Measurements from ENCODE around the gene TMC2.
"Not testable (repeated sequence)": the region's sequence is repeated elsewhere in the genome, so short reads cannot be mapped to it uniquely, and the experiment has no call there.

DNA sequence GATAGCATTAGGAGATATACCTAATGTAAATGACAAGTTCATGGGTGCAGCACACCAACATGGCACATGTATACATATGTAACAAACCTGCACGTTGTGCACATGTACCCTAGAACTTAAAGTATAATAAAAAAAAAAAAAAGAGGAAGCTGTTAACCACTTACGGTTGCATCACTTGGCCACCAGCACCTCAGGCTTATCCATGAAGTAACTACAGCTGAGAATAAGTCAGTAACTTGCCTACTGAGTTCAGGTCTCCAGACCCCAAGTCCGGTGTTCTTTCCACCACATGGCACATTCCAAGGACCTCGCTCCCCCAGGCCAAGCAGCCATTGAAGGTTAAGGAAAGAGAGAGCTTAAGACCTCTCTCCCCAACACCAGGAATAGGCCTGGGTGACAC lies 148.4 kb downstream of the TMC2 start:
- not testable (repeated sequence) for TF ChIP-seq POLR2AphosphoS5 (IDR thresholded peaks at IDR 0.05; ENCODE audit: low read depth, low read length); POLR2A (IDR thresholded peaks at IDR 0.05; ENCODE audit: low read depth, low read length); TAF1 (IDR thresholded peaks at IDR 0.05; ENCODE audit: borderline replicate concordance, low read depth, low read length)
